Caki2 (cell line): ENCODE data around the gene C9. TPM values are rescaled to one million over a fixed set of nuclear protein-coding genes. Genes with fewer than 3 reads are reported as not detected.
"Not testable (repeated sequence)": the region's sequence is repeated elsewhere in the genome, so short reads cannot be mapped to it uniquely, and the experiment has no call there.

Experiments used
- DNase-seq: peaks from one replicate; pipeline ENCODE4 v3.0.0-alpha.2; 2015; ENCODE audit warnings: low read depth
- in situ Hi-C: cut with HindIII; loops from 2 replicates; pipeline ENCODE4 v1.10.0; 2016; ENCODE audit warnings: low sequenced_read_pairs, low pct_unique_long_range_greater_than_20kb, mixed read lengths
- total RNA-seq: library from RNA; depleted of rRNA; stranded (reverse); fragments of >200 nt; shearing (Covaris generic); gene quantifications from 2 replicates; pipeline ENCODE4 v1.2.3, GENCODE V29; 2014; ENCODE audit warnings: low replicate concordance

C9 gene
- total RNA-seq, 1 experiment from 2014 or later, result not detected

GRCh38 chr5:39349484-39349883 is 14.8 kb downstream of the C9 start:
- no peak for DNase-seq
- in situ Hi-C loops, result no loop called here

- in situ Hi-C loops, result no loop called here
- DNase-seq, result no peak
Observed at GRCh38 chr5:39342460-39342859, 21.8 kb downstream of the C9 start.

- in situ Hi-C loops, result no loop called here
- no peak for DNase-seq
Observed at GRCh38 chr5:39341896-39342295, 22.4 kb downstream of the C9 start.

- in situ Hi-C loops, result no loop called here
- no peak for DNase-seq
Observed at GRCh38 chr5:39340506-39340905, 23.8 kb downstream of the C9 start.

GRCh38 chr5:39337252-39337915 is 26.9 kb downstream of the C9 start:
- in situ Hi-C loops, result no loop called here

GRCh38 chr5:39334296-39334695 is 30.0 kb downstream of the C9 start:
- in situ Hi-C loops, DNase-seq: not testable (repeated sequence)

More at GRCh38 chr5:39337252-39337915, 26.9 kb downstream of the C9 start:
- no peak for DNase-seq

- DNase-seq, result no peak
- in situ Hi-C loops, result no loop called here
Observed at GRCh38 chr5:39333104-39333503, 31.2 kb downstream of the C9 start.

- no peak for DNase-seq
- in situ Hi-C loops, result no loop called here
Observed at GRCh38 chr5:39331861-39332381, 32.4 kb downstream of the C9 start.

GRCh38 chr5:39328731-39329130 is 35.6 kb downstream of the C9 start:
- no peak for DNase-seq
- in situ Hi-C loops, result no loop called here

GRCh38 chr5:39323542-39323941 is 40.8 kb downstream of the C9 start:
- no peak for DNase-seq
- in situ Hi-C loops, result no loop called here

- no peak for DNase-seq
- in situ Hi-C loops, result no loop called here
Observed at GRCh38 chr5:39319395-39319794, 44.9 kb downstream of the C9 start.

GRCh38 chr5:39316464-39316863 is 47.8 kb downstream of the C9 start:
- in situ Hi-C loops, DNase-seq: not testable (repeated sequence)

- DNase-seq, result no peak
- in situ Hi-C loops, result no loop called here
Observed at GRCh38 chr5:39315995-39316394, 48.3 kb downstream of the C9 start.

- in situ Hi-C loops, result no loop called here
- DNase-seq, result no peak
Observed at GRCh38 chr5:39314591-39314990, 49.7 kb downstream of the C9 start.

- in situ Hi-C loops, result no loop called here
- DNase-seq, result no peak
Observed at GRCh38 chr5:39309534-39309933, 54.8 kb downstream of the C9 start.

GRCh38 chr5:39302472-39302871 is 61.8 kb downstream of the C9 start:
- in situ Hi-C loops, result no loop called here
- no peak for DNase-seq

GRCh38 chr5:39301406-39301805 is 62.9 kb downstream of the C9 start:
- in situ Hi-C loops, result no loop called here
- no peak for DNase-seq

- no peak for DNase-seq
- in situ Hi-C loops, result no loop called here
Observed at GRCh38 chr5:39299962-39300361, 64.3 kb downstream of the C9 start.

GRCh38 chr5:39294736-39295135 is 69.6 kb downstream of the C9 start:
- DNase-seq, result no peak
- in situ Hi-C loops, result no loop called here

GRCh38 chr5:39284552-39284951 is 79.7 kb downstream of the C9 start:
- DNase-seq, result no peak
- in situ Hi-C loops, result no loop called here
